Caco-2 (cell line): ENCODE measurements around the gene ZNF302. TPM values are rescaled to one million over a fixed set of nuclear protein-coding genes. Genes with fewer than 3 reads are reported as not detected.

Experiments
- BruUV-seq: library from RNA; stranded (reverse); fragments of 400-500 nt; replicated peaks from 2 replicates; lab custom pipeline; 2021; lab: Mats Ljungman, UMichigan
- CTCF ChIA-PET: fragments of 300-600 bp; sonication (Branson Sonifier 250); formaldehyde crosslinking; loops from one replicate; lab custom pipeline; 2022; ENCODE audit warnings: antibody characterized with exemption; lab: Charles Lee
- POLR2A ChIA-PET: fragments of 300-600 bp; sonication (Branson Sonifier 250); formaldehyde crosslinking; loops from one replicate; lab custom pipeline; 2022; ENCODE audit warnings: antibody characterized with exemption; lab: Charles Lee
- DNase-seq, 2 experiments: peaks; one replicate each; pipeline versions ENCODE4 v3.0.0 to v3.0.0-alpha.2; 2020 to 2022
- H3K27me3 ChIP-seq: replicated peaks from 2 replicates; pipeline ENCODE4 v1.6.0; 2011; ENCODE audit warnings: low read length; ENCODE audit not compliant: control insufficient read depth, insufficient read depth
- H3K36me3 ChIP-seq: 2 replicates; pipeline ENCODE4 v1.5.1; 2011; ENCODE audit warnings: low read length; ENCODE audit not compliant: control insufficient read depth, insufficient read depth
- H3K4me1 ChIP-seq: fragments of 250-450 bp; sonication (Bioruptor Pico); 2 replicates; pipeline ENCODE4 v1.5.1; 2020; ENCODE audit warnings: mild to moderate bottlenecking
- H3K4me3 ChIP-seq: 2 replicates; pipeline ENCODE4 v1.5.1; 2011; ENCODE audit warnings: low read depth, mild to moderate bottlenecking, control low read depth, low read length
- H3K9me3 ChIP-seq: fragments of 250-450 bp; sonication (Bioruptor Pico); 2 replicates; pipeline ENCODE4 v1.5.1; 2020; ENCODE audit warnings: mild to moderate bottlenecking, moderate library complexity
- H3K27ac Mint-ChIP-seq: one replicate; pipeline ENCODE4 v1.8.0; 2022; ENCODE audit warnings: mixed read lengths; ENCODE audit not compliant: unreplicated experiment
- H3K27me3 Mint-ChIP-seq: one replicate; pipeline ENCODE4 v1.8.0; 2022; ENCODE audit warnings: mixed read lengths; ENCODE audit not compliant: insufficient read depth, unreplicated experiment
- H3K36me3 Mint-ChIP-seq: one replicate; pipeline ENCODE4 v1.8.0; 2022; ENCODE audit warnings: mild to moderate bottlenecking, mixed read lengths; ENCODE audit not compliant: insufficient read depth, unreplicated experiment
- H3K4me1 Mint-ChIP-seq: one replicate; pipeline ENCODE4 v1.8.0; 2022; ENCODE audit warnings: low read depth, mixed read lengths; ENCODE audit not compliant: unreplicated experiment
- H3K4me3 Mint-ChIP-seq: one replicate; pipeline ENCODE4 v1.8.0; 2022; ENCODE audit warnings: mild to moderate bottlenecking, moderate library complexity, mixed read lengths; ENCODE audit not compliant: unreplicated experiment
- H3K9me3 Mint-ChIP-seq: one replicate; pipeline ENCODE4 v1.8.0; 2022; ENCODE audit warnings: mixed read lengths; ENCODE audit not compliant: unreplicated experiment
- intact Hi-C: fragments of 100-400 bp; cut with micrococcal nuclease; formaldehyde crosslinking; loops from one replicate; pipeline ENCODE4 v1.10.0; 2022; ENCODE audit not compliant: unreplicated experiment
- total RNA-seq: library from RNA; stranded (reverse); gene quantifications from 2 replicates; pipeline ENCODE4 v1.2.3, GENCODE V29; 2022
- TF ChIP-seq, protein P1 (sequence below), 2 experiments: fragments of 200-600 bp in 1 of 2; IDR thresholded peaks; 1 replicate in 1 of 2; 2 replicates in 1 of 2; pipeline versions ENCODE4 v1.5.1 to v1.8.0; 2011 to 2022; ENCODE audit warnings: antibody characterized with exemption in 1 of 2, control low read depth in 1 of 2, inconsistent platforms in 1 of 2, low read depth in 1 of 2, low read length in 1 of 2, mild to moderate bottlenecking in 1 of 2, moderate library complexity in 1 of 2; ENCODE audit not compliant: insufficient read depth in 1 of 2, severe bottlenecking in 1 of 2, unreplicated experiment in 1 of 2

Gene ZNF302
- total RNA-seq, 1 experiment from 2014 or later = 30.1 TPM

DNA sequence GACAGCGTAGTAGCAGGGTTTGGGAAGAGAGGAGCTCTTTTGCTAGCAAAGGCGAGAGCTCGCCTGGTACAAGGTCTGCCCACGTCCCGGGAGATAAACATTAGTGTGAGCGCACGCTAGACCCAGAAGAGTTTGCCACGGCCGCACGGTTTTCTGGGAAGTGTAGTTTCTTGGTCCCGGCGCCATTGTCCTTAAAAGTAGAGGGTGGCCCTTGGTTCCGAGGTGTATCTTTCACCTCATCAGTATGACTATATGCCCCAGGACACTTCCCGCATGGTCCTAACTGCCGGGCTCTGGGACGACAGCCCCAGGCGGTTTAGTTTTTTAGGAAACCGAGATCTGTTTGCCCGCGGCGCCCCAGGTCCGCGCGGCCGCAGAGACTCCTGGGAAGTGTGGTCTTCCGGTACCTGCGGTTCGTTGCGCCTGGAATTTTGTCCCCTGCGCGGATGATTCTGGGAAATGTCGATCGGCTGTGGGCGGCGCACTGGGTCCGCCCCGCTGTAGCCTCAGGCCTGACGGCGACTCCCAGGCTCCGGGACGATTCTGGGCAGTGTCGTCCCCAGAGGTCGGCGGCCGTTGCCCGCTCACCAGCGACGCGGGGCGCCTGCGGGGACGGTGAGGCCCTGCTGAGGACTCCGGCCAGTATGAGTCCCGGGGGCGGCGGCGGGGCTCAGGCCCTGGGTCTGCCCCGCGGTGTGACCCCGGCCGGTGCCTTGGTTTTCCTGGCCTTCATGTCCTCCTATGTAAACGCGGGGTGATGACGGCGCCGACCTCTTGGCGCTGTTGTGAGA lies 56.5 kb downstream of the ZNF302 start, which contains the start of gene ZNF181:
ZNF181 (plus strand) TSS at position 498 of the 791 bp plus-strand sequence. CDS start 795 bp downstream, outside the sequence.
- peak within 1 kb of the TSS; percentile 72 for H3K4me3 Mint-ChIP-seq
- intact Hi-C loops = loop anchor here (1.0 kb wide), 2 partner anchors 39 to 57 kb away; partner anchors contain the start of genes SCGB2B2, ZNF302 and ZNF599
- peaks cover 10% of the 10 kb centered on the region for H3K4me1 Mint-ChIP-seq
- Histone ChIP-seq H3K4me1 (peaks cover 7% of the 10 kb centered on the region), H3K9me3 (0 out of 2 replicates have a peak, but pooled peaks cover 4% of the 10 kb centered on the region), H3K27me3 (no peaks in the 10 kb centered on the region), H3K36me3 (no peaks in the 10 kb centered on the region), H3K4me3 (peak within 1 kb of the TSS; percentile 62)
- H3K36me3 Mint-ChIP-seq = peaks cover 24% of the 10 kb centered on the region
- TF ChIP-seq, protein P1, sequence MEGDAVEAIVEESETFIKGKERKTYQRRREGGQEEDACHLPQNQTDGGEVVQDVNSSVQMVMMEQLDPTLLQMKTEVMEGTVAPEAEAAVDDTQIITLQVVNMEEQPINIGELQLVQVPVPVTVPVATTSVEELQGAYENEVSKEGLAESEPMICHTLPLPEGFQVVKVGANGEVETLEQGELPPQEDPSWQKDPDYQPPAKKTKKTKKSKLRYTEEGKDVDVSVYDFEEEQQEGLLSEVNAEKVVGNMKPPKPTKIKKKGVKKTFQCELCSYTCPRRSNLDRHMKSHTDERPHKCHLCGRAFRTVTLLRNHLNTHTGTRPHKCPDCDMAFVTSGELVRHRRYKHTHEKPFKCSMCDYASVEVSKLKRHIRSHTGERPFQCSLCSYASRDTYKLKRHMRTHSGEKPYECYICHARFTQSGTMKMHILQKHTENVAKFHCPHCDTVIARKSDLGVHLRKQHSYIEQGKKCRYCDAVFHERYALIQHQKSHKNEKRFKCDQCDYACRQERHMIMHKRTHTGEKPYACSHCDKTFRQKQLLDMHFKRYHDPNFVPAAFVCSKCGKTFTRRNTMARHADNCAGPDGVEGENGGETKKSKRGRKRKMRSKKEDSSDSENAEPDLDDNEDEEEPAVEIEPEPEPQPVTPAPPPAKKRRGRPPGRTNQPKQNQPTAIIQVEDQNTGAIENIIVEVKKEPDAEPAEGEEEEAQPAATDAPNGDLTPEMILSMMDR (IDR thresholded peaks at IDR 0.05; ENCODE audit: insufficient read depth in 1 of 2, low read depth in 1 of 2, low read length in 1 of 2, severe bottlenecking in 1 of 2, unreplicated experiment in 1 of 2) = no peak
- ChIA-PET POLR2A (interaction anchor here (0.9 to 1.6 kb wide), 3 partner anchors 56 to 253 kb away, joined by 3 to 7 read pairs (median 5); partner anchors contain the start of genes SCGB2B2, WTIP, ZNF30 and ZNF302), CTCF (interaction anchor here (0.9 kb wide), 1 partner anchor 21 kb away, joined by 3 read pairs; no protein-coding TSS in a partner anchor)
- H3K27me3 Mint-ChIP-seq = no peaks in the 10 kb centered on the region
- peaks cover 9% of the 10 kb centered on the region for H3K9me3 Mint-ChIP-seq
- H3K27ac Mint-ChIP-seq = peak within 1 kb of the TSS; percentile 74
- DNase-seq = peak; percentile 93
- BruUV-seq = no TSS peak

DNA sequence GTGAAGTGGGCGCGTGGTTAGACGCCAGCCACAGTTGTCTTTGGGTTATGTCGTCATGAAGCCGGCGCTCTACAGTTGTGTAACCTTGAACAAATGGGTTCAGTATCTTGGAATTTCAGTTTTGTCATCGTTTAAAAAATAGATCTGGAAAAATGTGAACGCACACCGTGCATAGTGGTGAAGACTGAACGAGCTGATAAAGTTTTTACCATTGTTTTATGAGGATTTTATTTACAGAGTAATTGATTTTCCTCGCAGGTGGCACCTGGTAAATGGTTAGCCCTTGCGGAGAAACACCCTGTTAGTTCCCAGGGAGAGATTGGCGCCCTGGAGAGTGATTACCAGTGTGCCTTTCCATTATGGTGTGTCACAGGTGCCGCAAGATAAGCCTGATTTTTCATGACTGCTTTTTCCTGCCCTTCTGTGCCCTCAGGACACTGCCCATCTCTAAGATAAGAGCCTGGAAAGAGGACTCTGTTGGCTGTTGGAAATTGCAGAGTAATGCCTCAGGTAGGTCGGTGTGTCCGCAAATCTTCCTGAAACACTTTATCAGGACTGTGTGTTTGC lies 57.1 kb downstream of the ZNF302 start:
- CTCF ChIA-PET = no interaction called here
- peak overlapping the region; percentile 74 for H3K27ac Mint-ChIP-seq
- peak; percentile 13 to 42 for DNase-seq
- POLR2A ChIA-PET = no interaction called here
- Histone ChIP-seq H3K4me3 (peak overlapping the region; percentile 62), H3K9me3 (0 out of 2 replicates have a peak, but pooled peaks cover 4% of the 10 kb centered on the region), H3K4me1 (peaks cover 7% of the 10 kb centered on the region), H3K36me3 (no peaks in the 10 kb centered on the region; the same call in 1 of the 2 replicates), H3K27me3 (no peaks in the 10 kb centered on the region)
- TF ChIP-seq, protein P1 (IDR thresholded peaks at IDR 0.05; ENCODE audit: insufficient read depth in 1 of 2, low read depth in 1 of 2, low read length in 1 of 2, severe bottlenecking in 1 of 2, unreplicated experiment in 1 of 2) = no peak
- no peaks in the 10 kb centered on the region for H3K27me3 Mint-ChIP-seq
- H3K9me3 Mint-ChIP-seq = peaks cover 9% of the 10 kb centered on the region
- peak overlapping the region; percentile 72 for H3K4me3 Mint-ChIP-seq
- peaks cover 24% of the 10 kb centered on the region for H3K36me3 Mint-ChIP-seq
- BruUV-seq = TSS peak; percentile 49
- H3K4me1 Mint-ChIP-seq = peaks cover 10% of the 10 kb centered on the region
- intact Hi-C loops = loop anchor here (1.0 kb wide), 1 partner anchor 39 kb away; the partner anchor contains the start of gene ZNF599

Other genes with a start within 250 kb of the ZNF302 start
- 180 and 201 TPM in 2 replicates for gene UBA2, start 249.3 kb upstream of the ZNF302 start, total RNA-seq
- 53.3 and 58.0 TPM in 2 replicates for gene WTIP, start 195.9 kb upstream of the ZNF302 start, total RNA-seq
- 0.72 and 1.00 TPM in 2 replicates for gene SCGB2B2, start 519 bp upstream of the ZNF302 start, total RNA-seq
- gene ZNF181, start 56.6 kb downstream of the ZNF302 start, total RNA-seq = 5.4 and 6.2 TPM in 2 replicates
- gene ZNF599, start 95.5 kb downstream of the ZNF302 start, total RNA-seq = 5.0 and 6.8 TPM in 2 replicates
- 5.2 and 5.6 TPM in 2 replicates for gene ZNF30, start 249.2 kb downstream of the ZNF302 start, total RNA-seq